ENCODE results near the gene TBX18.

Gene TBX18

GRCh38 chr6:84645563-84646266 lies 118.7 kb downstream of the TBX18 start:
- Histone ChIP-seq H3K79me1 (ENCODE audit: low read length) (no peaks in the 10 kb centered on the region), H3K9ac (ENCODE audit: low read length) (no peak overlapping the region), H4K8ac (ENCODE audit: low read depth, low read length) (no peak overlapping the region), H3K36me3 (ENCODE audit: control insufficient read depth in 1 of 2, insufficient read depth in 2 of 2, low read length in 2 of 2) (no peaks in the 10 kb centered on the region), H4K91ac (ENCODE audit: low read depth, low read length) (no peak overlapping the region), H3K4me3 (ENCODE audit: low read depth, low read length) (no peak overlapping the region), H3K27ac (ENCODE audit: low read depth, low read length) (no peak overlapping the region), H3K27me3 (ENCODE audit: insufficient read depth, low read length) (no peaks in the 10 kb centered on the region), H3K18ac (ENCODE audit: low read length) (no peak overlapping the region), H2BK5ac (ENCODE audit: low read depth, low read length, poor library complexity) (no peak overlapping the region), H4K12ac (ENCODE audit: low read depth, low read length) (no peak overlapping the region), H3K4me1 (ENCODE audit: control insufficient read depth in 1 of 2, insufficient read depth in 2 of 2, low read length in 2 of 2) (no peaks in the 10 kb centered on the region), H3K4ac (ENCODE audit: low read depth, low read length) (no peak overlapping the region), H3K14ac (ENCODE audit: low read length) (no peak overlapping the region), H2AK5ac (ENCODE audit: low read length) (no peak overlapping the region), H3K79me2 (ENCODE audit: control insufficient read depth, insufficient read depth, low read length, poor library complexity) (no peaks in the 10 kb centered on the region), H3K23ac (ENCODE audit: low read length) (no peak overlapping the region), H2AFZ (ENCODE audit: insufficient read depth, low read length, poor library complexity) (no peak overlapping the region), H2BK12ac (ENCODE audit: low read length) (no peak overlapping the region), H2BK120ac (ENCODE audit: insufficient read depth, low read length, poor library complexity) (no peak overlapping the region), H3K9me3 (ENCODE audit: insufficient read depth, low read depth, low read length) (no peaks in the 10 kb centered on the region), H3K4me2 (ENCODE audit: low read length) (no peak overlapping the region)
- WGBS (ENCODE audit: extremely low coverage, insufficient coverage, insufficient read length), result no CpG with 5 or more reads among the region's 4 CpGs
- DNase-seq, result peak in 1 of 2 donors; percentile 21

GRCh38 chr6:84645000-84645399 lies 119.4 kb downstream of the TBX18 start:
- Histone ChIP-seq H3K27me3 (ENCODE audit: insufficient read depth, low read length) (no peaks in the 10 kb centered on the region), H3K79me1 (ENCODE audit: low read length) (no peaks in the 10 kb centered on the region), H3K4me2 (ENCODE audit: low read length) (no peak overlapping the region), H3K18ac (ENCODE audit: low read length) (no peak overlapping the region), H4K12ac (ENCODE audit: low read depth, low read length) (no peak overlapping the region), H3K4ac (ENCODE audit: low read depth, low read length) (no peak overlapping the region), H2AFZ (ENCODE audit: insufficient read depth, low read length, poor library complexity) (no peak overlapping the region), H2BK5ac (ENCODE audit: low read depth, low read length, poor library complexity) (no peak overlapping the region), H3K14ac (ENCODE audit: low read length) (no peak overlapping the region), H3K4me1 (ENCODE audit: control insufficient read depth in 1 of 2, insufficient read depth in 2 of 2, low read length in 2 of 2) (no peaks in the 10 kb centered on the region), H3K23ac (ENCODE audit: low read length) (no peak overlapping the region), H2AK5ac (ENCODE audit: low read length) (no peak overlapping the region), H3K9me3 (ENCODE audit: insufficient read depth, low read depth, low read length) (no peaks in the 10 kb centered on the region), H4K8ac (ENCODE audit: low read depth, low read length) (no peak overlapping the region), H3K27ac (ENCODE audit: low read depth, low read length) (no peak overlapping the region), H4K91ac (ENCODE audit: low read depth, low read length) (no peak overlapping the region), H3K9ac (ENCODE audit: low read length) (no peak overlapping the region), H3K36me3 (ENCODE audit: control insufficient read depth in 1 of 2, insufficient read depth in 2 of 2, low read length in 2 of 2) (no peaks in the 10 kb centered on the region), H2BK12ac (ENCODE audit: low read length) (no peak overlapping the region), H3K4me3 (ENCODE audit: low read depth, low read length) (no peak overlapping the region), H3K79me2 (ENCODE audit: control insufficient read depth, insufficient read depth, low read length, poor library complexity) (no peaks in the 10 kb centered on the region), H2BK120ac (ENCODE audit: insufficient read depth, low read length, poor library complexity) (no peak overlapping the region)
- DNase-seq, result no peak

DNA sequence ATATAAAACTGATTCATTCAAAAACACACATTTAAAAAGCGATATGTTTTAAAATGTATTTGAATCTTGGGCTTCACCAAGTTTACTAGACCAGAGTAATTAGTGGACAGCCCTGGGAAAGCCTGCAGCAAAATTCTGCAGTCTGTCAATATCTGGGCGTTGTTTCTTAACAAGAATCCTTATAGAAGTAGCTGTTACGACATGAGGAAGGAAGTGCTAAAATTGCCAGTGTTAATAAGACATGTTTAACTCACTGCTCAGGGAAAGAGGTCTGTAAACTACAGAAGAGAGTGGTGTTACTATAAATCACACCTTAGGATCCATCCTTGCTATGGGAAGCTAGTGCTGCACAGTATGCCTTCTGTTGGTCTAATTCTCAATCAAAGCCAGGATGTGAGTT lies 120.6 kb downstream of the TBX18 start:
- no peaks in the 10 kb centered on the region for H3K79me2 ChIP-seq (ENCODE audit: control insufficient read depth, insufficient read depth, low read length, poor library complexity)
- H4K12ac ChIP-seq (ENCODE audit: low read depth, low read length), result no peak overlapping the region
- no peak overlapping the region for H4K91ac ChIP-seq (ENCODE audit: low read depth, low read length)
- no peak overlapping the region for H2BK120ac ChIP-seq (ENCODE audit: insufficient read depth, low read length, poor library complexity)
- no peak overlapping the region for H3K27ac ChIP-seq (ENCODE audit: low read depth, low read length)
- no peak overlapping the region for H2BK5ac ChIP-seq (ENCODE audit: low read depth, low read length, poor library complexity)
- no peak overlapping the region for H2BK12ac ChIP-seq (ENCODE audit: low read length)
- no peak overlapping the region for H2AK5ac ChIP-seq (ENCODE audit: low read length)
- H3K4me1 ChIP-seq (ENCODE audit: control insufficient read depth in 1 of 2, insufficient read depth in 2 of 2, low read length in 2 of 2), result peaks cover 0 to 3% of the 10 kb centered on the region in 2 experiments
- no peak overlapping the region for H3K9ac ChIP-seq (ENCODE audit: low read length)
- no peaks in the 10 kb centered on the region for H3K79me1 ChIP-seq (ENCODE audit: low read length)
- no peak overlapping the region for H3K4me3 ChIP-seq (ENCODE audit: low read depth, low read length)
- no peak overlapping the region for H3K18ac ChIP-seq (ENCODE audit: low read length)
- no peak overlapping the region for H3K4me2 ChIP-seq (ENCODE audit: low read length)
- no peak overlapping the region for H2AFZ ChIP-seq (ENCODE audit: insufficient read depth, low read length, poor library complexity)
- no peak overlapping the region for H3K23ac ChIP-seq (ENCODE audit: low read length)
- no peaks in the 10 kb centered on the region for H3K27me3 ChIP-seq (ENCODE audit: insufficient read depth, low read length)
- no peaks in the 10 kb centered on the region for H3K9me3 ChIP-seq (ENCODE audit: insufficient read depth, low read depth, low read length)
- H3K4ac ChIP-seq (ENCODE audit: low read depth, low read length), result no peak overlapping the region
- no peak overlapping the region for H3K14ac ChIP-seq (ENCODE audit: low read length)
- H3K36me3 ChIP-seq (ENCODE audit: control insufficient read depth in 1 of 2, insufficient read depth in 2 of 2, low read length in 2 of 2), result no peaks in the 10 kb centered on the region
- H4K8ac ChIP-seq (ENCODE audit: low read depth, low read length), result no peak overlapping the region
- WGBS (ENCODE audit: extremely low coverage, insufficient coverage, insufficient read length), result no CpG with 5 or more reads among the region's 3 CpGs
- DNase-seq, result peak in 1 of 2 donors; percentile 26

DNA sequence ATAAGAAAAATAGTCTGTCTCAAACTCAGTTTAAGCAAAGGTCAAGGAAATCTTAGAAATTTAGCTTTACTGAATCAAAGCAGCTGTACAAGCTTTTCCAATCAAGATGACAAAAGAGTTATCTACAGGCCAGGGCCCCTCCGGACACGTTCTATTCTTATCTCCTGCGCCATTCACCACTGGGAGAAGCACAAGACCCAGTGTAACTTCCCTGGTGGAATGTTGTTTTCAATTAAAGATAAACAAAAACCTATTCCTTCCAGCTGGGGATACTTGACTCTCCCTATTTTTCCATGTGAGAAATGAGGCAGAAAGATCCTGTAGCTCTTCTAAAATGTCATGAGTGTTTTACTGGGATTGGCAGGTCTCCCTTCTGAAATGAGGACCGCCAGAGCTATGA lies 123.3 kb downstream of the TBX18 start:
- no peak overlapping the region for H3K4me2 ChIP-seq (ENCODE audit: low read length)
- no peaks in the 10 kb centered on the region for H3K36me3 ChIP-seq (ENCODE audit: control insufficient read depth in 1 of 2, insufficient read depth in 2 of 2, low read length in 2 of 2)

More for the DNA sequence above, 123.3 kb downstream of the TBX18 start:
- Histone ChIP-seq H3K9ac (ENCODE audit: low read length) (no peak overlapping the region), H3K4me3 (ENCODE audit: low read depth, low read length) (no peak overlapping the region), H3K23ac (ENCODE audit: low read length) (no peak overlapping the region), H3K14ac (ENCODE audit: low read length) (no peak overlapping the region), H2AK5ac (ENCODE audit: low read length) (no peak overlapping the region), H2BK120ac (ENCODE audit: insufficient read depth, low read length, poor library complexity) (no peak overlapping the region), H2BK12ac (ENCODE audit: low read length) (no peak overlapping the region), H2AFZ (ENCODE audit: insufficient read depth, low read length, poor library complexity) (no peak overlapping the region), H3K27me3 (ENCODE audit: insufficient read depth, low read length) (no peaks in the 10 kb centered on the region), H2BK5ac (ENCODE audit: low read depth, low read length, poor library complexity) (no peak overlapping the region), H3K4me1 (ENCODE audit: control insufficient read depth in 1 of 2, insufficient read depth in 2 of 2, low read length in 2 of 2) (peaks cover 0 to 3% of the 10 kb centered on the region in 2 experiments), H4K12ac (ENCODE audit: low read depth, low read length) (no peak overlapping the region), H3K79me2 (ENCODE audit: control insufficient read depth, insufficient read depth, low read length, poor library complexity) (no peaks in the 10 kb centered on the region), H3K79me1 (ENCODE audit: low read length) (no peaks in the 10 kb centered on the region), H3K18ac (ENCODE audit: low read length) (no peak overlapping the region), H3K27ac (ENCODE audit: low read depth, low read length) (no peak overlapping the region), H4K91ac (ENCODE audit: low read depth, low read length) (no peak overlapping the region), H3K4ac (ENCODE audit: low read depth, low read length) (no peak overlapping the region), H3K9me3 (ENCODE audit: insufficient read depth, low read depth, low read length) (no peaks in the 10 kb centered on the region), H4K8ac (ENCODE audit: low read depth, low read length) (no peak overlapping the region)
- peak in 1 of 2 donors; percentile 43 for DNase-seq
- no CpG with 5 or more reads among the region's 4 CpGs for WGBS (ENCODE audit: extremely low coverage, insufficient coverage, insufficient read length)

All from trophoblast cell (in vitro differentiated cells and primary cell).